B cell (primary cell): ENCODE data around the gene RGR.

Source experiments
- EZH2 ChIP-seq: IDR thresholded peaks from 2 replicates; pipeline ENCODE4 v1.6.1; 2012; ENCODE audit warnings: borderline replicate concordance, low read depth, mild to moderate bottlenecking, moderate library complexity, low read length; ENCODE audit not compliant: insufficient read depth, poor library complexity, severe bottlenecking
- TF ChIP-seq, protein P1 (sequence below): fragments of 200-600 bp; IDR thresholded peaks from one replicate; pipeline ENCODE4 v1.8.0; 2022; ENCODE audit warnings: antibody characterized with exemption, mild to moderate bottlenecking

DNA sequence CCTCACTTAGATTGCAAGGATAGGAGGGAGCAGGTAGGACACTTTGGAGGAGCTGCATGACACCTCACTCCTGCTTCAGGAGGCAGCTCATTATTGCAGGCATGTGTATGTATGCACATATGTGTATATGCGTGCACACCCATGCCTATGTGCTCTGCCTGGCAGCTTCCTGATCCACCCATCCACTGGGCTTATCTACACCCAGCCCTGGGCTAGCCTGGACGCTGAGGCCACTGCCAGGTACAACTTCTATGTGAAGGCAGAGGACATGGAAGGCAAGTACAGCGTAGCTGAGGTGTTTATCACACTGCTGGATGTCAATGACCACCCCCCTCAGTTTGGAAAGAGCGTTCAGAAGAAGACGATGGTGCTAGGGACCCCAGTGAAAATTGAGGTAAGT lies 32.8 kb upstream of the RGR start:
- TF ChIP-seq, protein P1, sequence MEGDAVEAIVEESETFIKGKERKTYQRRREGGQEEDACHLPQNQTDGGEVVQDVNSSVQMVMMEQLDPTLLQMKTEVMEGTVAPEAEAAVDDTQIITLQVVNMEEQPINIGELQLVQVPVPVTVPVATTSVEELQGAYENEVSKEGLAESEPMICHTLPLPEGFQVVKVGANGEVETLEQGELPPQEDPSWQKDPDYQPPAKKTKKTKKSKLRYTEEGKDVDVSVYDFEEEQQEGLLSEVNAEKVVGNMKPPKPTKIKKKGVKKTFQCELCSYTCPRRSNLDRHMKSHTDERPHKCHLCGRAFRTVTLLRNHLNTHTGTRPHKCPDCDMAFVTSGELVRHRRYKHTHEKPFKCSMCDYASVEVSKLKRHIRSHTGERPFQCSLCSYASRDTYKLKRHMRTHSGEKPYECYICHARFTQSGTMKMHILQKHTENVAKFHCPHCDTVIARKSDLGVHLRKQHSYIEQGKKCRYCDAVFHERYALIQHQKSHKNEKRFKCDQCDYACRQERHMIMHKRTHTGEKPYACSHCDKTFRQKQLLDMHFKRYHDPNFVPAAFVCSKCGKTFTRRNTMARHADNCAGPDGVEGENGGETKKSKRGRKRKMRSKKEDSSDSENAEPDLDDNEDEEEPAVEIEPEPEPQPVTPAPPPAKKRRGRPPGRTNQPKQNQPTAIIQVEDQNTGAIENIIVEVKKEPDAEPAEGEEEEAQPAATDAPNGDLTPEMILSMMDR: no peak
- TF ChIP-seq EZH2: no peak
